H1 (cell line): ENCODE measurements around the gene FRMD4A. TPM values are rescaled to one million over a fixed set of nuclear protein-coding genes. Genes with fewer than 3 reads are reported as not detected.

Source experiments
- ASH2L ChIP-seq: fragments of 200-600, 300-600 bp; sonication (generic); IDR thresholded peaks from one replicate; pipeline ENCODE4 v1.7.1; 2017; ENCODE audit warnings: low read length
- CHD2 ChIP-seq: IDR thresholded peaks from 2 replicates; pipeline ENCODE4 v1.6.1; 2012; ENCODE audit warnings: low read length, improper control_type of control experiment
- GABPA ChIP-seq: IDR thresholded peaks from 2 replicates; pipeline ENCODE4 v1.6.1; 2011; ENCODE audit warnings: mild to moderate bottlenecking, low read length, moderate library complexity, borderline replicate concordance; ENCODE audit not compliant: insufficient read depth
- NRF1 ChIP-seq: IDR thresholded peaks from 2 replicates; pipeline ENCODE4 v1.6.1; 2011; ENCODE audit warnings: mild to moderate bottlenecking, low read depth, low read length, improper control_type of control experiment
- POLR2A ChIP-seq, 2 experiments: IDR thresholded peaks; 1 replicate in 1 of 2; 2 replicates in 1 of 2; pipeline ENCODE4 v1.6.1; 2011; ENCODE audit warnings: low read depth in 2 of 2, low read length in 2 of 2, mild to moderate bottlenecking in 2 of 2; ENCODE audit errors: control extremely low read depth in 1 of 2
- RAD21 ChIP-seq, 2 experiments: IDR thresholded peaks in 1 of 2; conservative IDR thresholded peaks in 1 of 2; 2 replicates each; pipeline ENCODE4 v1.6.1; 2011; ENCODE audit warnings: low read depth in 2 of 2, low read length in 2 of 2, improper control_type of control experiment in 1 of 2, inconsistent platforms in 1 of 2, mild to moderate bottlenecking in 1 of 2, moderate library complexity in 1 of 2
- polyA plus RNA-seq, 7 experiments: library from polyadenylated mRNA; depleted of rRNA in 3 of 7; stranded (reverse) in 5 of 7; unstranded in 2 of 7; fragments of >200 nt in 5 of 7; fragments of 200-250 nt in 2 of 7; gene quantifications; 1 replicate in 5 of 7; 2 replicates in 1 of 7; 4 replicates in 1 of 7; pipeline versions ENCODE4 v1.2.1 to v1.2.3, GENCODE V29; 2011 to 2013; ENCODE audit warnings: missing spikeins in 2 of 7, mixed read lengths in 2 of 7
- total RNA-seq: library from RNA; stranded (reverse); fragmentation: NEBNext Ultra II Directional; extraction: Animal tissue kit (Norgen Biotek cat#: 25700); gene quantifications from 2 replicates; pipeline ENCODE4 v1.2.1, GENCODE V29; 2021

FRMD4A gene
- total and polyA plus RNA-seq, 2 of the 8 experiments (the other 6 are each of a cell fraction or from before 2014, with no cell fraction given), result 38.6 to 39.6 TPM

- TF ChIP-seq ASH2L (no peak), POLR2A (IDR thresholded peaks at IDR 0.05; ENCODE audit: control extremely low read depth in 1 of 2, low read depth in 2 of 2, low read length in 2 of 2) (no peak), RAD21 (IDR thresholded peaks at IDR 0.05 in 1 of 2, conservative IDR thresholded peaks at IDR 0.05 in 1 of 2; ENCODE audit: low read depth in 2 of 2, low read length in 2 of 2) (no peak), GABPA (no peak), CHD2 (no peak), NRF1 (no peak)
Measured at GRCh38 chr10:14052931-14053330, 277.8 kb downstream of the FRMD4A start (continued).
